NCI-H128 (cell line): ENCODE measurements around the gene SUPT4H1.

Source experiments
- DNase-seq: peaks from one replicate; lab custom pipeline; 2025; ENCODE audit not compliant: unreplicated experiment; lab: John Stamatoyannopoulos, UW

SUPT4H1 gene

DNA sequence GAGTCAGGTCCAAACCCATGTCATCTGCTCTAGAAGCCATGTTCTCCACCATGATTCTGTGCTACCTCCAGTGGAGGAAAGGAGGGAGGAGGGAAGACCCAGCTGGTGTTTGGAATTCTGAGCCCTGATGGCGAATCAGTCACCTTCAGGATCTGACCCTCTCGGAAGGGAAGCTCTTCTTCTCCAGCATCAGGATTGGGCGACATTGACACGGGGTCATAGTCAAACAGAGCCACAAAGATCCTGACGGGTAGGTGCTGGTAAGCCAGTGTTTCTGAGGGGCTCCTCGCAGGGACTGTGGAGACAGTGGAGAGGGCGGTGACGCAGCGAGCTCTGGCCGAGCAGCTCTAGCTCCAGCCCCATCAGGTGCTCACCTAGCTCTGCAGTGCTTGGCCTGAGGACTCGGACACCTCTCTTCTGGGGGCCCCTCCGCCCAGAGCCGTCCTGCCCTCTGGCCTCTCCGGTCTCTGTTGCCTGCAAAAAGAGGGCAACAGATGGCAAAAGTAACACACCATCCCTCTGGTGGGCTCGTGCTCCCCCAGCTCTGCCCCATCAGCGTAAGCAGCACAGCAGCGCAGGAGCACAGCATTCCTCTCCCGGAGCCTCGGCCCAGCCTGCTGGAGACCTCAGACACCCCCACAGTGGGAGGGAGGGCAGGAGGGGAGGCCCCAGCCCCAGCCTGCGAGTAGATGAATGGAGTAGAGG is 44.4 kb downstream of the SUPT4H1 start:
- DNase-seq: no peak

DNA sequence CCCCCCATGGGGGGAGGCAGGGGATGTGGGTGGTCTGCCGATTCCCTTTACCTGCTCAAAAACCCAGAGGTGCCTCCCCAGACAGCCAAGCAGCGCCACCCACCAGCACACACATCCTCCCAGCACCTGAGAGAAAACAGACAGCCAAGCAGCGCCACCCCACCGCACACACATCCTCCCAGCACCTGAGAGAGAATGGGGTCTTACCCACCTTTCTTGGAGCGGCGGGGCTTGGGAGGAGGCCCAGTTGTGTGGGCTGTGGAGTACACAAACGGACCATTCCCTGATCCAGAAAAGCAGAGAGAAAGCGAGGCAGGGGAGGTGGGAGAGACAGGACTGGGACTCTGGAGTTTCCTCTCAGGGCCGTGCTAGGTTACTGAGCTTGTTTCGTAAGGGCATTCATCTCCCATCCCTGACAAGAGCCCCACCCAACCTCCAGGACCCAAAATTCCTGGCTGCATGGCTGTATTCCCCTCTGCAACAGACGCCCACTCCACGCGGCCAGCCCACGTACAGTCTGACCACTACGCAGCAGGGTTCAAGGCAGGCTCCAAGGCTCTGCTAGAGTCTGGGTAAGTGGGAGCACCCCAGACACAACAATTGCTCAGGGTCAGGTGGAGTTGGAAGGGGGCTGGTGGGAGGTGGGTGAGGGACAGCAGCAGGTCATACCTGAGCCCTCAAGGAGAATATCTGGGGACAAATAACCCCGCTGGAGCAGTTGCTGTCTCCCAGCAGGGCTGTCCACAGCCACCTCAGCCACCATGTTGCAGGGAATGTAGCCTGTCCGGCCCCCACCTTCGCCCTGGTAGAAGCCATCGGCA is 45.7 kb downstream of the SUPT4H1 start:
- DNase-seq: no peak

DNA sequence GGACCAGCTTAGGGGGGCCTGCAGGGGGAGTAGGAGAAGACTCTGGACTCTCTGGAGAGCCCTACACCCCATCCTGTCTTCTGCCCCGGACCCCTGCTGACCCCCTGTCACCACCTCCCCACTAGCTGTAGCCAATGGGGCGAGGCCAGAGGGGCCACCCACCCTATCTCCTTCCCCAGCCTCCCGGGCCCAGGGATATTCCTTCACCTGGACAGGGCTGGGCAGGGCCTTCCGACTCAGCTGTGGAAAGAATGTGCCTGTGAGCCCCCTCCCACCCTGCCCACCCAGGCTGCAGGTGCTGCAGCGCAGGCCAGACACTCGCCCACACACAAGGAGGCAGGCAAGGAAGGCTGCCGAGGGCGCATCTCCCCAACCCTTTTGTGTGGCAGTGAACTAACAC is 46.4 kb downstream of the SUPT4H1 start:
- DNase-seq: no peak

DNA sequence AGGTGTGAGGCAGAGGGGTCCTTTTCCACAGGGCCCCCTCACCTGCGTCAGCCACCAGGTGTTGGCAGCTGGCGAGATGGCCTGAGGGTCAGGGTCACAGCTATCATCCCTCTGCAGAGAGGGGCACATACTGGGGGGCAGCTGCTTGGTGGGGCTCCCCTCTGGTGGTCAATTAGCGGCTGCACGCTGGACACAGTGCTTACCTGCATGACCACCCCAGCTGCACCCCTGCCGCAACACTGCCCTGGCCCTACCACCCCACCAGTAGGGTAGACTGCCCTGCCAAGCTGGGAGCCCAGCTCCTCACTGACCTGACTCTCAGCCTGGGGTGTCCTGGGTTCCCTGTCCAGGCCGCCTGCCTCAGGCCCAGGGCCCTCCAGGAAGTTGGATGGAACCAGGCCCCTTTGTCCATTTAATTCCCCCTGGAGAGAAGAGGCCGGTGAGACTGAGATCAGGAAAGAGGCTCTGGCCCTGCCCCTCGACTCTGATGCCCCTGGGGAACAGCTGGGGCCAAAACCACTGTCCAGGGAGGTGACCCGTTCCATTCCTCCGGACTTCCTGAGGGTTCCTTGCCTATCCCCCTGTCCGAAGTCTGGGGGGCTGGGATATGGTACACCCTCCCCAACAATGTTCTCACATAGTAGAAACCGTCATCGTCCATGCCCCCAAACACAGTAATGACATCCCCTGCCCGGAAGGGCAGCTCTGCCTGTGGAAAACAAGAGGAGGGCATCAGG is 47.1 kb downstream of the SUPT4H1 start:
- DNase-seq: no peak

GRCh38 chr17:58303971-58304749 is 47.8 kb downstream of the SUPT4H1 start:
- DNase-seq: no peak

DNA sequence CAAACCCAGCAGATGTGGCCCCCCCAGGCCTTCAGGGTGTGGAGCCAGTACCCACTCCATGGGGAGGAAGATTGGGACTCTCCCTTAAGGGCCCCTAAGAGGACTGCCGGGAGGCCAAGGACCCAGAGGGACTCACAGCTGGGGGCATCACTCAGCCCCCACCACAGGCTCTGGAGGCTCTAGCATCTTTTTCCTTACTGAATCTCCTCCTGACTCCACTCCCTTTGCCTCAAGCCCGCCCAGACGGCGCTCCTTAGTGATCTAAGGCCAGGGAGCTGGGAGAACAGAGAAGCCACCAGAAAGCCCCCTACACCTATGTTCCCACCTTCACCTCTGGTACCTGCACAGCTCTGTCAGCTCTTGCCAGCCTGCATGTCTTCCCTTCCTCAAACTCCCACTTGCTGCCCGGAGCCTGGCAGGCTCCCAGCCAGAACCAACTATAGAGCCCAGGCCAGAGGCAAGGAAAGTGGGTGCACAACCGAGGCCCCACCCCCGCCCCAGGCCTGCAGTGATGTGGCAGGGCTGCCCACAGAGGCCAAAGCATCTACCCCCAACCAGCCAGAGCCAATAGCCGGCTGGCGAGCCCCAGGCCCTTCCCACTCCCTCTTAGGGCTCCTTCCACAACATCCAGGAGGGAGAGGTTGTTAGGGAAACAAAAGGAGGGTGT is 48.9 kb downstream of the SUPT4H1 start:
- no peak for DNase-seq

DNA sequence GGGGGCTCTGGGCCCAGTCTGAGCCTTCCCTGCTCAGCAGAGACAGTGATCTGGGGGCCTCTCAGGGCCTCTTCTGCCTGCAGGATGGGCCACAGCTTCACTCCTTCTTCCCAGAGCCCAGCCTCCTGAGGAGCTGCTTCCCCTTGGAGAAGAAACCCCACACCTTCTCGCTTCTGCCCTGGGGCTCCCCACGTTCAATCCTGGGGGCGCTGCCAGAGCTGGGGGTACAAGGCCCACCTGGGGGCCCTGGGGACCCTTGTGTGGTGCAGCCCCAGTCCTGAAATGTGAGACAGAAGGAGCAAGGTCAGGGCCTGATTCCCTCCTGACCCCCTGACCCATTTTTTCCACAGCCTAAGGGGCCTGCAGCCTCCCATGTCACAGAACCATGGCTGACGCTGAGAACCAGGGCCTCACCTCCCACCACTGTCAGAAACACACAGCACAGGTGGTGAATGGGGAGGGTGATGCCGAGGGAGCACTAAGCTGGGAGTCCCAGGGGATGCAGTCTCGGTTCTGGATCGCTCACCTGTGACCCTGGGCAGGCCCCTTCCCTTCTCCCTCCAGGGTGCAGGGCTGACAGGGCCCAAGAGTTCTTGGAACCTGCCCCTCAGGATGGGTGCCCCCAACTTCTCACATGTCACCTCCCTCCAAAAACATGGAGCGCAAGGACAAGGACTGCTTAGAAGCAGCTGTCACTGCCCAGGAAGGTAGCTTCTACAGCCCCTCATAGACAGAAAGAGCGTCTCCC is 49.7 kb downstream of the SUPT4H1 start:
- DNase-seq: no peak

DNA sequence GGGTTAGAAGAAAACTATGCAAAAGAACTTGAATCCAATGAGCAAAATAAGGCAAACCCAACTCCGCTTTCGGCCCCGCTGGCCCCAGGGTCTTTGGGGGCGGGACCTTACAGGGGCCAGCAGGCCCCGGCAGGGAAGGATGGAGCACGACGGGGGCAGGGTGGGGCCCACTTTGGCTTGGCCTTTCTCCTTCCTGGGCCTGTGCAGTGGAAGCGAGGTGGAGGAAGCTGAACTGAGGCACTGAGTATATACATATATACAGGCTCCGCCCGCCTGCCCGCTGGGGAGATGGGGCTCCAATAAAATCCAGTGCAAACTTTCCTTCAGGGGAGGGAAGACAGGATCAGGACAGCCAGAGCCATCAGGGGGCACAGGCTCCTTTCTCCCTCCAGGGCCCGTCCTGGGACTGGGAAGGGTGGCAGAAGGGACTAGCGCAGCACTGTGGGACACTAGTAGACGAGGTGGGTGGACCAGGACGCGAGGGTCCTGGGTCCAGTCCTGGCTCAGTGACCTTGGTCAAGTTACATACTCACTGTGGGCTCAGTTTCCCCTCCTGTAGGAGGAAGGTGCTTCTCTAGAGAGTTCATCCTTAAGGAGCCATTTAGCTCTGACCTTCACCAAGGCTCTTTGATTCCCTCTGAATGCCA is 50.4 kb downstream of the SUPT4H1 start:
- DNase-seq: no peak

- no peak for DNase-seq
Observed at GRCh38 chr17:58300336-58300735, 51.7 kb downstream of the SUPT4H1 start.
